T-cell (primary cell): ENCODE measurements around the gene UPF1. TPM values are rescaled to one million over a fixed set of nuclear protein-coding genes. Genes with fewer than 3 reads are reported as not detected.
"Not testable (repeated sequence)": the region's sequence is repeated elsewhere in the genome, so short reads cannot be mapped to it uniquely, and the experiment has no call there.

Source experiments
- ATAC-seq, 4 experiments: fragments of 200-7000 bp in 3 of 4; fragments of 150-1000 bp in 1 of 4; cut with Tn5 transposase; replicated peaks in 1 of 4; 1 replicate in 3 of 4; 2 replicates in 1 of 4; pipeline ENCODE4 v1.10.0; 2021; ENCODE audit warnings: moderate library complexity in 3 of 4, mild to moderate bottlenecking in 2 of 4, moderate number of reproducible peaks in 1 of 4
- CTCF ChIA-PET, 2 donors: fragments of 300-600 bp; sonication (Branson Sonifier 250); formaldehyde crosslinking; loops; one replicate each; lab custom pipeline; 2022; ENCODE audit warnings: antibody characterized with exemption in 2 of 2; lab: Charles Lee
- POLR2A ChIA-PET, 2 donors: fragments of 300-600 bp; sonication (Branson Sonifier 250); formaldehyde crosslinking; loops; one replicate each; lab custom pipeline; 2022; ENCODE audit warnings: antibody characterized with exemption in 2 of 2; lab: Charles Lee
- DNase-seq, 35 experiments: peaks; one replicate each; pipeline versions ENCODE4 v3.0.0 to v3.0.0-alpha.2; 2013 to 2023
- H3K27ac ChIP-seq: one replicate; pipeline ENCODE4 v1.5.1; 2013; ENCODE audit warnings: low read length
- H3K27me3 ChIP-seq, 2 experiments: replicated peaks in 1 of 2; 1 replicate in 1 of 2; 2 replicates in 1 of 2; pipeline versions ENCODE4 v1.6.1 to v1.7.0; 2013; ENCODE audit warnings: low read length in 1 of 2, mixed read lengths in 1 of 2; ENCODE audit not compliant: control insufficient read depth in 2 of 2, insufficient read depth in 2 of 2; ENCODE audit errors: extremely low read depth in 1 of 2
- H3K36me3 ChIP-seq, 2 donors: 1 replicate in 1 of 2; 2 replicates in 1 of 2; pipeline versions ENCODE4 v1.6.1 to v1.7.0; 2013; ENCODE audit warnings: low read length in 1 of 2; ENCODE audit not compliant: control insufficient read depth in 2 of 2, insufficient read depth in 1 of 2; ENCODE audit errors: extremely low read depth in 1 of 2
- H3K4me1 ChIP-seq, 2 experiments: 1 replicate in 1 of 2; 2 replicates in 1 of 2; pipeline versions ENCODE4 v1.6.1 to v1.7.0; 2013; ENCODE audit warnings: low read length in 2 of 2, mixed read lengths in 1 of 2; ENCODE audit not compliant: insufficient read depth in 2 of 2, control insufficient read depth in 1 of 2; ENCODE audit errors: extremely low read depth in 1 of 2
- H3K4me3 ChIP-seq, 2 donors: 1 replicate in 1 of 2; 2 replicates in 1 of 2; pipeline versions ENCODE4 v1.5.1 to v1.7.0; 2013; ENCODE audit warnings: mild to moderate bottlenecking in 2 of 2, low read length in 1 of 2, moderate library complexity in 1 of 2; ENCODE audit not compliant: control insufficient read depth in 1 of 2; ENCODE audit errors: extremely low read depth in 1 of 2
- H3K9me3 ChIP-seq: 2 replicates; pipeline ENCODE4 v1.7.0; 2013
- H3K27ac Mint-ChIP-seq, 2 donors: one replicate each; pipeline ENCODE4 v1.8.0; 2020 to 2021; ENCODE audit warnings: mild to moderate bottlenecking in 2 of 2, mixed read lengths in 2 of 2
- H3K27me3 Mint-ChIP-seq, 2 donors: one replicate each; pipeline ENCODE4 v1.8.0; 2021 to 2022; ENCODE audit warnings: mixed read lengths in 2 of 2
- H3K36me3 Mint-ChIP-seq: one replicate; pipeline ENCODE4 v1.8.0; 2021; ENCODE audit warnings: mixed read lengths
- H3K4me1 Mint-ChIP-seq, 3 donors: one replicate each; pipeline ENCODE4 v1.8.0; 2020 to 2022; ENCODE audit warnings: mixed read lengths in 3 of 3, mild to moderate bottlenecking in 1 of 3
- H3K4me3 Mint-ChIP-seq, 3 donors: one replicate each; pipeline ENCODE4 v1.8.0; 2020 to 2022; ENCODE audit warnings: mild to moderate bottlenecking in 3 of 3, mixed read lengths in 3 of 3, moderate library complexity in 3 of 3
- H3K9me3 Mint-ChIP-seq, 3 donors: one replicate each; pipeline ENCODE4 v1.8.0; 2020 to 2022; ENCODE audit warnings: mixed read lengths in 3 of 3
- WGBS: methylation state at CpG from one replicate; pipeline ENCODE4 v1.1.5; 2013; ENCODE audit warnings: missing lambda C conversion rate; ENCODE audit not compliant: insufficient coverage; 5-methylcytosine and 5-hydroxymethylcytosine counted together
- total RNA-seq, 35 experiments: library from RNA in 6 of 35; stranded (reverse) in 6 of 35; fragments of 120-200 nt in 1 of 35; gene quantifications; one replicate each; pipeline versions ENCODE4 v1.2.1 to v1.2.4 and lab custom pipeline; 2013 to 2026

The UPF1 gene
- total RNA-seq, 5 donors from 2014 or later (not counting 1 experiment from before 2014, with no cell fraction given) = 114 to 143 (median 127) TPM

- Histone ChIP-seq H3K36me3 (no peaks in the 10 kb centered on the region), H3K4me3 (no peak overlapping the region), H3K9me3 (no peaks in the 10 kb centered on the region), H3K27ac (no peak overlapping the region), H3K4me1 (no peaks in the 10 kb centered on the region), H3K27me3 (peaks cover 0 to 49% of the 10 kb centered on the region in 2 experiments)
- Mint-ChIP-seq H3K27ac (no peak overlapping the region), H3K4me3 (no peak overlapping the region), H3K4me1 (no peaks in the 10 kb centered on the region), H3K27me3 (peaks cover 10 to 17% of the 10 kb centered on the region in 2 donors), H3K36me3 (no peaks in the 10 kb centered on the region), H3K9me3 (no peaks in the 10 kb centered on the region)
- POLR2A ChIA-PET = no interaction called here
- DNase-seq (no peak), ATAC-seq (no peak)
- CTCF ChIA-PET = no interaction called here
- 89% methylated on average over 13 of the region's 15 CpGs for WGBS
These were observed 27.6 kb upstream of the UPF1 start for GRCh38 chr19:18804139-18804601.

- no peak overlapping the region for H3K4me3 ChIP-seq
- POLR2A ChIA-PET = no interaction called here
- CTCF ChIA-PET = no interaction called here
These were observed 27.1 kb upstream of the UPF1 start for GRCh38 chr19:18804643-18805042.

GRCh38 chr19:18807861-18808331, 23.9 kb upstream of the UPF1 start:
- Histone ChIP-seq H3K27ac (no peak overlapping the region), H3K27me3 (peaks cover 0 to 47% of the 10 kb centered on the region in 2 experiments), H3K4me3 (no peak overlapping the region), H3K4me1 (no peaks in the 10 kb centered on the region), H3K9me3 (no peaks in the 10 kb centered on the region), H3K36me3 (no peaks in the 10 kb centered on the region)
- Mint-ChIP-seq H3K27ac (no peak overlapping the region), H3K36me3 (no peaks in the 10 kb centered on the region), H3K9me3 (no peaks in the 10 kb centered on the region), H3K27me3 (peaks cover 17 to 18% of the 10 kb centered on the region in 2 donors), H3K4me1 (peaks cover 0 to 3% (median 3%) of the 10 kb centered on the region in 3 donors), H3K4me3 (no peak overlapping the region)
- no peak for ATAC-seq
- 77% methylated on average over 14 of the region's 19 CpGs for WGBS
- ChIA-PET CTCF (no interaction called here), POLR2A (no interaction called here)
- no peak for DNase-seq

More at GRCh38 chr19:18804643-18805042, 27.1 kb upstream of the UPF1 start:
- H3K27ac ChIP-seq = no peak overlapping the region
- no peaks in the 10 kb centered on the region for H3K9me3 ChIP-seq
- H3K27ac Mint-ChIP-seq = no peak overlapping the region
- H3K36me3 Mint-ChIP-seq = no peaks in the 10 kb centered on the region
- 91% methylated on average over 7 of the region's 8 CpGs for WGBS
- H3K9me3 Mint-ChIP-seq = no peaks in the 10 kb centered on the region
- ATAC-seq (no peak), DNase-seq (no peak)
- peaks cover 0 to 3% (median 3%) of the 10 kb centered on the region in 3 donors for H3K4me1 Mint-ChIP-seq
- no peaks in the 10 kb centered on the region for H3K4me1 ChIP-seq
- H3K27me3 ChIP-seq = peaks cover 0 to 53% of the 10 kb centered on the region in 2 experiments
- H3K36me3 ChIP-seq = no peaks in the 10 kb centered on the region
- no peak overlapping the region for H3K4me3 Mint-ChIP-seq
- peaks cover 13 to 17% of the 10 kb centered on the region in 2 donors for H3K27me3 Mint-ChIP-seq

- ChIA-PET POLR2A (interaction anchor here (0.5 to 0.6 kb wide), 2 partner anchors 15 to 316 kb away, joined by 4 to 7 read pairs; no protein-coding TSS in a partner anchor), CTCF (no interaction called here)
- peaks cover 0 to 45% of the 10 kb centered on the region in 2 experiments for H3K27me3 ChIP-seq
- H3K9me3 ChIP-seq = no peaks in the 10 kb centered on the region
- no peak overlapping the region for H3K4me3 ChIP-seq
- Mint-ChIP-seq H3K36me3 (no peaks in the 10 kb centered on the region), H3K27ac (no peak overlapping the region), H3K4me3 (no peak overlapping the region), H3K27me3 (peaks cover 8 to 12% of the 10 kb centered on the region in 2 donors), H3K4me1 (peaks cover 0 to 3% (median 3%) of the 10 kb centered on the region in 3 donors), H3K9me3 (no peaks in the 10 kb centered on the region)
- WGBS = 40% methylated on average over 9 of the region's 14 CpGs
- no peak for ATAC-seq
- H3K4me1 ChIP-seq = no peaks in the 10 kb centered on the region
- no peak for DNase-seq
- H3K27ac ChIP-seq = no peak overlapping the region
- H3K36me3 ChIP-seq = no peaks in the 10 kb centered on the region
These were observed 22.4 kb upstream of the UPF1 start for GRCh38 chr19:18809149-18809868.

GRCh38 chr19:18811638-18812037, 20.1 kb upstream of the UPF1 start:
- CTCF ChIA-PET, H3K4me3 ChIP-seq, H3K4me1 ChIP-seq, H3K27ac Mint-ChIP-seq, H3K36me3 Mint-ChIP-seq, H3K9me3 Mint-ChIP-seq, ATAC-seq, POLR2A ChIA-PET, DNase-seq, H3K4me1 Mint-ChIP-seq, H3K9me3 ChIP-seq, H3K4me3 Mint-ChIP-seq, H3K36me3 ChIP-seq, H3K27ac ChIP-seq: not testable (repeated sequence)
- peaks cover 0 to 43% of the 10 kb centered on the region in 2 experiments for H3K27me3 ChIP-seq
- H3K27me3 Mint-ChIP-seq = peaks cover 8 to 12% of the 10 kb centered on the region in 2 donors
- WGBS = 52% methylated on average over 3 of the region's 5 CpGs

GRCh38 chr19:18814063-18814462, 17.7 kb upstream of the UPF1 start:
- ChIA-PET CTCF (no interaction called here), POLR2A (no interaction called here)
- Histone ChIP-seq H3K4me1 (no peaks in the 10 kb centered on the region), H3K4me3 (no peak overlapping the region), H3K27me3 (peaks cover 0 to 37% of the 10 kb centered on the region in 2 experiments), H3K27ac (no peak overlapping the region), H3K36me3 (no peaks in the 10 kb centered on the region), H3K9me3 (no peaks in the 10 kb centered on the region)
- ATAC-seq = no peak
- H3K4me3 Mint-ChIP-seq = no peak overlapping the region
- H3K27ac Mint-ChIP-seq = no peak overlapping the region
- H3K9me3 Mint-ChIP-seq = no peaks in the 10 kb centered on the region
- 66% methylated on average over 5 of the region's 9 CpGs for WGBS
- H3K36me3 Mint-ChIP-seq = no peaks in the 10 kb centered on the region
- no peak for DNase-seq
- H3K4me1 Mint-ChIP-seq = peaks cover 0 to 3% (median 3%) of the 10 kb centered on the region in 3 donors
- peaks cover 8% of the 10 kb centered on the region in 2 donors for H3K27me3 Mint-ChIP-seq
